ENCODE measurements around the gene PXK.

GRCh38 chr3:58341376-58341775, 8.7 kb downstream of the PXK start:
- no peak for TF ChIP-seq ZNF292 (tag by site-specific recombination; IDR thresholded peaks at IDR 0.05; ENCODE audit: borderline replicate concordance, low read depth)
- TF ChIP-seq PRDM10 (tag by site-specific recombination; IDR thresholded peaks at IDR 0.05): no peak
- TF ChIP-seq, protein P1, sequence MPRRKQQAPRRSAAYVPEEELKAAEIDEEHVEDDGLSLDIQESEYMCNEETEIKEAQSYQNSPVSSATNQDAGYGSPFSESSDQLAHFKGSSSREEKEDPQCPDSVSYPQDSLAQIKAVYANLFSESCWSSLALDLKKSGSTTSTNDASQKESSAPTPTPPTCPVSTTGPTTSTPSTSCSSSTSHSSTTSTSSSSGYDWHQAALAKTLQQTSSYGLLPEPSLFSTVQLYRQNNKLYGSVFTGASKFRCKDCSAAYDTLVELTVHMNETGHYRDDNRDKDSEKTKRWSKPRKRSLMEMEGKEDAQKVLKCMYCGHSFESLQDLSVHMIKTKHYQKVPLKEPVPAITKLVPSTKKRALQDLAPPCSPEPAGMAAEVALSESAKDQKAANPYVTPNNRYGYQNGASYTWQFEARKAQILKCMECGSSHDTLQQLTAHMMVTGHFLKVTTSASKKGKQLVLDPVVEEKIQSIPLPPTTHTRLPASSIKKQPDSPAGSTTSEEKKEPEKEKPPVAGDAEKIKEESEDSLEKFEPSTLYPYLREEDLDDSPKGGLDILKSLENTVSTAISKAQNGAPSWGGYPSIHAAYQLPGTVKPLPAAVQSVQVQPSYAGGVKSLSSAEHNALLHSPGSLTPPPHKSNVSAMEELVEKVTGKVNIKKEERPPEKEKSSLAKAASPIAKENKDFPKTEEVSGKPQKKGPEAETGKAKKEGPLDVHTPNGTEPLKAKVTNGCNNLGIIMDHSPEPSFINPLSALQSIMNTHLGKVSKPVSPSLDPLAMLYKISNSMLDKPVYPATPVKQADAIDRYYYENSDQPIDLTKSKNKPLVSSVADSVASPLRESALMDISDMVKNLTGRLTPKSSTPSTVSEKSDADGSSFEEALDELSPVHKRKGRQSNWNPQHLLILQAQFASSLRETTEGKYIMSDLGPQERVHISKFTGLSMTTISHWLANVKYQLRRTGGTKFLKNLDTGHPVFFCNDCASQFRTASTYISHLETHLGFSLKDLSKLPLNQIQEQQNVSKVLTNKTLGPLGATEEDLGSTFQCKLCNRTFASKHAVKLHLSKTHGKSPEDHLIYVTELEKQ (tag by site-specific recombination; IDR thresholded peaks at IDR 0.05; ENCODE audit: borderline replicate concordance): no peak
- no peak for TF ChIP-seq ZNF146 (tag by site-specific recombination; IDR thresholded peaks at IDR 0.05)
- TF ChIP-seq ZNF416 (tag by site-specific recombination; IDR thresholded peaks at IDR 0.05): no peak
- no peak for TF ChIP-seq ZNF501 (tag by site-specific recombination; IDR thresholded peaks at IDR 0.05)
- TF ChIP-seq, protein P2, sequence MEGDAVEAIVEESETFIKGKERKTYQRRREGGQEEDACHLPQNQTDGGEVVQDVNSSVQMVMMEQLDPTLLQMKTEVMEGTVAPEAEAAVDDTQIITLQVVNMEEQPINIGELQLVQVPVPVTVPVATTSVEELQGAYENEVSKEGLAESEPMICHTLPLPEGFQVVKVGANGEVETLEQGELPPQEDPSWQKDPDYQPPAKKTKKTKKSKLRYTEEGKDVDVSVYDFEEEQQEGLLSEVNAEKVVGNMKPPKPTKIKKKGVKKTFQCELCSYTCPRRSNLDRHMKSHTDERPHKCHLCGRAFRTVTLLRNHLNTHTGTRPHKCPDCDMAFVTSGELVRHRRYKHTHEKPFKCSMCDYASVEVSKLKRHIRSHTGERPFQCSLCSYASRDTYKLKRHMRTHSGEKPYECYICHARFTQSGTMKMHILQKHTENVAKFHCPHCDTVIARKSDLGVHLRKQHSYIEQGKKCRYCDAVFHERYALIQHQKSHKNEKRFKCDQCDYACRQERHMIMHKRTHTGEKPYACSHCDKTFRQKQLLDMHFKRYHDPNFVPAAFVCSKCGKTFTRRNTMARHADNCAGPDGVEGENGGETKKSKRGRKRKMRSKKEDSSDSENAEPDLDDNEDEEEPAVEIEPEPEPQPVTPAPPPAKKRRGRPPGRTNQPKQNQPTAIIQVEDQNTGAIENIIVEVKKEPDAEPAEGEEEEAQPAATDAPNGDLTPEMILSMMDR (tag by site-specific recombination; IDR thresholded peaks at IDR 0.05): no peak
- TF ChIP-seq ZBTB21 (tag by site-specific recombination; IDR thresholded peaks at IDR 0.05): no peak
- TF ChIP-seq, protein P3, sequence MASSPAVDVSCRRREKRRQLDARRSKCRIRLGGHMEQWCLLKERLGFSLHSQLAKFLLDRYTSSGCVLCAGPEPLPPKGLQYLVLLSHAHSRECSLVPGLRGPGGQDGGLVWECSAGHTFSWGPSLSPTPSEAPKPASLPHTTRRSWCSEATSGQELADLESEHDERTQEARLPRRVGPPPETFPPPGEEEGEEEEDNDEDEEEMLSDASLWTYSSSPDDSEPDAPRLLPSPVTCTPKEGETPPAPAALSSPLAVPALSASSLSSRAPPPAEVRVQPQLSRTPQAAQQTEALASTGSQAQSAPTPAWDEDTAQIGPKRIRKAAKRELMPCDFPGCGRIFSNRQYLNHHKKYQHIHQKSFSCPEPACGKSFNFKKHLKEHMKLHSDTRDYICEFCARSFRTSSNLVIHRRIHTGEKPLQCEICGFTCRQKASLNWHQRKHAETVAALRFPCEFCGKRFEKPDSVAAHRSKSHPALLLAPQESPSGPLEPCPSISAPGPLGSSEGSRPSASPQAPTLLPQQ (tag by site-specific recombination; IDR thresholded peaks at IDR 0.05): no peak
- TF ChIP-seq, protein P4, sequence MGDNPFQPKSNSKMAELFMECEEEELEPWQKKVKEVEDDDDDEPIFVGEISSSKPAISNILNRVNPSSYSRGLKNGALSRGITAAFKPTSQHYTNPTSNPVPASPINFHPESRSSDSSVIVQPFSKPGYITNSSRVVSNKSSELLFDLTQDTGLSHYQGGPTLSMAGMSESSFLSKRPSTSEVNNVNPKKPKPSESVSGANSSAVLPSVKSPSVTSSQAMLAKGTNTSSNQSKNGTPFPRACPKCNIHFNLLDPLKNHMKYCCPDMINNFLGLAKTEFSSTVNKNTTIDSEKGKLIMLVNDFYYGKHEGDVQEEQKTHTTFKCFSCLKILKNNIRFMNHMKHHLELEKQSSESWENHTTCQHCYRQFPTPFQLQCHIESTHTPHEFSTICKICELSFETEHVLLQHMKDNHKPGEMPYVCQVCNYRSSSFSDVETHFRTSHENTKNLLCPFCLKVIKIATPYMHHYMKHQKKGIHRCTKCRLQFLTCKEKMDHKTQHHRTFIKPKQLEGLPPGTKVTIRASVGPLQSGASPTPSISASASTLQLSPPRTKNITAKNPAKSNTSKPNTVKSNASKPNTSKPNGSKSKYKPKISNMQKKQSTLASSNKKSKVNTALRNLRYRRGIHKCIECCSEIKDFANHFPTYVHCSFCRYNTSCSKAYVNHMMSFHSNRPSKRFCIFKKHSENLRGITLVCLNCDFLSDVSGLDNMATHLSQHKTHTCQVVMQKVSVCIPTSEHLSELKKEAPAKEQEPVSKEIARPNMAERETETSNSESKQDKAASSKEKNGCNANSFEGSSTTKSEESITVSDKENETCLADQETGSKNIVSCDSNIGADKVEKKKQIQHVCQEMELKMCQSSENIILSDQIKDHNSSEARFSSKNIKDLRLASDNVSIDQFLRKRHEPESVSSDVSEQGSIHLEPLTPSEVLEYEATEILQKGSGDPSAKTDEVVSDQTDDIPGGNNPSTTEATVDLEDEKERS (tag by site-specific recombination; IDR thresholded peaks at IDR 0.05): no peak
- no peak for TF ChIP-seq HIC1 (tag by site-specific recombination; IDR thresholded peaks at IDR 0.05)
- TF ChIP-seq, protein P5, sequence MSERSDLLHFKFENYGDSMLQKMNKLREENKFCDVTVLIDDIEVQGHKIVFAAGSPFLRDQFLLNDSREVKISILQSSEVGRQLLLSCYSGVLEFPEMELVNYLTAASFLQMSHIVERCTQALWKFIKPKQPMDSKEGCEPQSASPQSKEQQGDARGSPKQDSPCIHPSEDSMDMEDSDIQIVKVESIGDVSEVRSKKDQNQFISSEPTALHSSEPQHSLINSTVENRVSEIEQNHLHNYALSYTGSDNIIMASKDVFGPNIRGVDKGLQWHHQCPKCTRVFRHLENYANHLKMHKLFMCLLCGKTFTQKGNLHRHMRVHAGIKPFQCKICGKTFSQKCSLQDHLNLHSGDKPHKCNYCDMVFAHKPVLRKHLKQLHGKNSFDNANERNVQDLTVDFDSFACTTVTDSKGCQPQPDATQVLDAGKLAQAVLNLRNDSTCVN (tag by site-specific recombination; optimal IDR thresholded peaks at IDR 0.05): no peak
- no peak for TF ChIP-seq ZNF248 (tag by site-specific recombination; IDR thresholded peaks at IDR 0.05)
- TF ChIP-seq ZNF362 (tag by site-specific recombination; IDR thresholded peaks at IDR 0.05): no peak

Data from HEK293 (cell line).